C4-2B (cell line): Measurements from ENCODE around the gene COL6A2.

ENCODE experiments used
- CTCF ChIP-seq: fragments of 450-650 bp; conservative IDR thresholded peaks from 2 replicates; pipeline ENCODE4 v1.5.1; 2017; ENCODE audit warnings: mild to moderate bottlenecking
- ZFX ChIP-seq: fragments of 450-650 bp; IDR thresholded peaks from 2 replicates; pipeline ENCODE4 v1.6.1; 2017

GRCh38 chr21:46117586-46118315, 19.8 kb downstream of the COL6A2 start:
- no peak for TF ChIP-seq CTCF
- TF ChIP-seq ZFX: no peak
